Measurements from ENCODE around the gene USP7.

Gene USP7

GRCh38 chr16:8899709-8900317 lies 63.9 kb downstream of the USP7 start:
- no peak for DNase-seq (ENCODE audit: low spot score)

- no peak for DNase-seq (ENCODE audit: low spot score)
Observed at GRCh38 chr16:8898660-8899318, 64.9 kb downstream of the USP7 start.

- no peak for DNase-seq (ENCODE audit: low spot score)
Observed at GRCh38 chr16:8894736-8895334, 68.9 kb downstream of the USP7 start.

- no peak for DNase-seq (ENCODE audit: low spot score)
Observed at GRCh38 chr16:8893976-8894690, 69.6 kb downstream of the USP7 start.

GRCh38 chr16:8893426-8893825 lies 70.3 kb downstream of the USP7 start:
- DNase-seq (ENCODE audit: low spot score): no peak

- no peak for DNase-seq (ENCODE audit: low spot score)
Observed at GRCh38 chr16:8892101-8892575, 71.6 kb downstream of the USP7 start.

GRCh38 chr16:8890549-8890921 lies 73.2 kb downstream of the USP7 start:
- no peak for DNase-seq (ENCODE audit: low spot score)

GRCh38 chr16:8889893-8890548 lies 73.7 kb downstream of the USP7 start:
- DNase-seq (ENCODE audit: low spot score): no peak

DNA sequence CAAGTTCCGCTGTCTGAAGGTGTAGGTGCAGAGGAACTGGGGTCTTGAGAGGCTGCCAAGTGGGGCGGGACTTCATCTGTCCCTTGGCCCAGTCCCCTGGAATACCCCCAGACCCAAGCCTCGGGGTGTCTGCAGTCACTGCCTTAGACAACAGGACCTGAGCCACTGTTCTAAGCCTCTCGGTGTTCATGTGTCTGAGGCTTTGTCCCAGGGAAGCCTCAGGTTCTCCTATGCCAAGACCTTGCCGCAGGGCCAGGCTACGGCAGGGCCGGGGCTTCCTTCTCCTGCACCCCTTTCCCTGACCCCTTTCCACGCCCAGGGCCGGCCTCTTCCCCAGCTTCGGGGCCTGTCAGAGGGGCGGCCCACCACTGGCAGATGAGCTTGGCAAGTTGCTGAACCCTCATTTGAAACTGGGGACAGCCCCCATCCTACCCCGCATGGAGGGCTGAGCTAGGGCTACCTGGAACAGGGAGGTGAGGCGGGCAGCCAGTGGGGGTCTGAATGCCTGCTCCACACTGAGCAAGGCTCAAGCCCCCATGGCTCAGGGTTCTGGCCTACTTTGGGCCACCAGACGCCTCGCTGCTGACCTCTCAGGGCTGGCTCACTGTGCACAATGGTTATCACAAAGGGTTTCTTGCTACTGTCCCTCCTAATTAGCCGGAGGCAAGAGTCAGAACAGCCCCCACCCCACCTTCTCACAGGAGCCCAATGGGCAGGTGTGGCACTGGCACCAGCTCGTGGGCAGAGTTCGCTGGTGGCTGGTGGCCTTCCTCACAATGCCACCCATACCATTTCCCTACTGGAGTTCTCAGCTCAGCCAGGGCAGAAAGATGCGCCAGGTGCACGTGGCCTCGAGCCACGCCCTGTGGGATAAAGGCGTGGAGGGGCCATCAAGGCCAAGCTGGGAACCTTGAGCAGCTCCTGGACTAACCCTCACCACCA lies 74.5 kb downstream of the USP7 start:
- DNase-seq (ENCODE audit: low spot score): no peak

- peak; percentile 73 for DNase-seq (ENCODE audit: low spot score)
Observed at GRCh38 chr16:8887952-8888560, 75.7 kb downstream of the USP7 start.

GRCh38 chr16:8887431-8887765 lies 76.3 kb downstream of the USP7 start:
- DNase-seq (ENCODE audit: low spot score): no peak

DNA sequence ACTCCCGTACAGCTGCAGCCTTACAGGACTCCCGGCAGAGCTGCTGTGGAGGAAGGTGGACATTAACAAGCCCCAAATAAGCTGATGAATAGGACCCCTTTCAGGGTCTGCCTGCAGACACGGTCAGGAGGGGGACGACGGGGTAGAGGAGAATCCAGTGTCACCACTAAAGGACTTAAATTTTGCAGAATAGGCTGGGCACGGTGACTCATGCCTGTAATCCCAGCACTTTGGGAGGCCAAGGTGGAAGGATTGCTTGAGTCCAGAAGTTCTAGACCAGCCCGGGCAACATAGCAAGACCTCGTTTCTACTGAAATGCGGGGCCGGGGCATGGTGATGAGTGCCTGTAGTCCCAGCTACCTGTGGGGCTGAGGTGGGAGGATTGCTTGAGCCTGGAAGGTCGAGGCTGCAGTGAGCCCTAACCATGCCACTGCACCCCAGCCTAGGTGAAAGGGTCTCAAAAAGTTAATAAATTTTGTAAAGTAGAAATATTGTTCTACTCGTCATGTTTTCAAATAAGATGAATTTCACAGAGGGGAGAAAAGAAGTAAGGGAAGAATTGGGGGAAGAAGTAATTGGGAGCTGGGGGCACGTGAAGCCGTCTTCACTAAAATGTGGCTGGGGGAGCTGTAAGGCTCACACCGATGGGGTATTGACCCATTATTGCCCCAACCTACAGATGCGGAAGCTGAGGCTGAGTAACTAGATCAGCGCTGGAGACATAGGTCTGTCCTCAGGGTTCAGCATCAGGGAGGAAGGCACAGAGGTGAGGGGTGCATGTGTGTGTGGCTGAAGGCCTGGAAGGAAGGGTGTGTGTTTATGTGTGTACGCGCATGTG lies 76.9 kb downstream of the USP7 start:
- DNase-seq (ENCODE audit: low spot score): no peak

GRCh38 chr16:8885674-8886592 lies 77.8 kb downstream of the USP7 start:
- peak; percentile 63 for DNase-seq (ENCODE audit: low spot score)

DNA sequence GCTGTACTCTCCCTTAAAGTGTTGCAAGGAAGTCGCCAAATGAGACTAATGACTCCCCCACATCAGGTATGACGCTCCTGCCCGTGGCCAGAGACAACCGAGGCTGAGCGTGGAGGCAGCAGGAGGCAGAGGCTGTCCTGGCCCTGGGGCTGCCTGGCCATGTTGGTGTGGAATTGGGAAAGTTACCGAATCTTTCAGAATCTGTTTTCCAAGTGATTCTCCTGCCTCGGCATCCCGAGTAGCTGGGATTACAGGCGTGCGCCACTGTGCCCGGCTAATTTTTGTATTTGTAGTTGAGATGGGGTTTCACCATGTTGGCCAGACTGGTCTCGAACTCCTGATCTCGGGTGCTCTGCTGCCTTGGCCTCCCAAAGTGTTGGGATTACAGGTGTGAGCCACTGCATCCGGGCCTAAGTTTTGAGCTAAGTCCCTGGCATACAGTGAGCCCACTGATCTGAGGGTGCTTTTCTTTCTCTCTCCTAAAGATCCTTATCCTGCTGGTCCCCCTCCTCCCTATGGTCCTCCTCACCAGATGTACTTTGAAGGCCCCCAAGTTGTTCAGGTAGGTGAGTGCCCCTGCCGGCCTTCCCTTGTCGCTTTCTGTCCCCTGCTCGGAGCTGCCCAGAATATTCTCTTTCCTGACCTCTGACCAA lies 80.9 kb downstream of the USP7 start:
- DNase-seq (ENCODE audit: low spot score): no peak

DNA sequence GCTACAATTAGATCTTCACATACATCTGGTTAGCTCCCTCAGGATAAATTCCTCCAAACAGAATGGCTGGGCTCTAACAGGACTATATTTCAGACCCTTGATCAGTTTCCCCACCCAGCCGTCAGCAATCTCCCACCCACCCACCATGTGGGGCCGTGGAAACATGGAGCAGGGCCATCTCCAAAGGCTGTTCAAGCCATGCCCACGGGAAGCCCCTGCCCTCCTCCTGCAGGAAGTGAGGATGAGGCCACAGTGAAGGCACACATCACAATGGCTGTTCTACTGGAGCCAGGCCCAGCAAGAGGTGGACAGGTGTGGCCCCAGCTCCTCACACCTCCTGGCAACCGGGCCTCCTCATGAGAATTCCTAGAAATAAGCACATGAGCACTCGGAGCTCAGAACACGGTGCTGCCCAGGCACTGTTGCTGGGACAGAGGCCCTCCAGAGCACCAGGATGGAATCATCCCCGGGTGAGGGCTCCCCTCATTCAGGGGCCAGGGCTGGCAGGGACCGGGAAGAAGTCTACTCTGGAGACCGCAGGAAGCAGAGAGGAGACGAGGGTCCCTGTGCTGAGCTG lies 81.6 kb downstream of the USP7 start, which contains the start of gene LITAFD:
TSS of gene LITAFD (plus strand) at position 311 of the 577 bp plus-strand sequence. CDS start 2,005 bp downstream, outside the sequence.
- no peak for DNase-seq (ENCODE audit: low spot score)

- no peak for DNase-seq (ENCODE audit: low spot score)
Observed at GRCh38 chr16:8880839-8881510, 82.7 kb downstream of the USP7 start.

DNA sequence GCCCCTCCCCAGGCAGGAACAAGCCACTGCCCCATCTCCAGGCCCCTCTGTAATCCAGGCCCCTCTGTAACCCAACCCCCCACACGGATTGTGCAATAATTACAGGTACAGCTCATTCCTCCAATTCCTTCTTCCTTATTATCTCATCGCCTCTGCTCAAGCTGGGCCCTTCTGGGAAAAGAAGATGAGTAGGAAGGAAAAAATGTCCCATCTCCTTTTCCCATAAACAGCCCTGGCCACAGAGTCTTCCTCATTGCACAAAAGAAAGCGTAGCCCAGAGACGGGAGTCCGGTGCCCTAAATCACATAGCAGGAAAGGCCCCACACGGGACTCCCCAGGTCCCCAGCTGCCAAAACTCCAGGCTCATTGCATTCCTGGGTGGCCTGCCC lies 85.2 kb downstream of the USP7 start:
- peak; percentile 86 for DNase-seq (ENCODE audit: low spot score)

All from hepatic stellate cell (primary cell).